Measurements from ENCODE around the gene DDX6. TPM values are rescaled to one million over a fixed set of nuclear protein-coding genes. Genes with fewer than 3 reads are reported as not detected.

Gene DDX6
- total RNA-seq, 1 experiment from 2014 or later = 229 TPM

DNA sequence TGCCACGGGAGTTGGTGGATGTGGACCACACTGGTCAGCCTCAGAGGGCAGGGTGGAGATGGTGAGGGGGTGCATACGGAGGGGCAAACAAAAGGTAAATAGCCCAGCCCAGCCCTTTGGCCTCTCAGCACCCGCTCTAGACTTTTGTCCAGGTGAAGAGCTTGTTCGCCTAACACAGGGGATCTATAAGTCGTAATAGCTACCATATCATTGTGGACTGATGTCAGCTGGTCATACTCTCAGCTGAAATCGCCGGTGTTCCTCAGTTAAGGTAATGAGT, 84.5 kb downstream of the DDX6 start:
- BruUV-seq (replicated peaks) = no TSS peak
- intact Hi-C loops (cut with micrococcal nuclease; ENCODE audit: unreplicated experiment) = no loop called here
- DNase-seq (ENCODE audit: low spot score) = no peak
- Histone ChIP-seq H3K27ac (ENCODE audit: low read depth, low read length, poor library complexity, severe bottlenecking) (no peak overlapping the region), H3K4me1 (ENCODE audit: insufficient read depth, low read length, poor library complexity, severe bottlenecking) (peaks cover 10% of the 10 kb centered on the region), H3K9me3 (ENCODE audit: low read depth, low read length, poor library complexity, severe bottlenecking) (no peaks in the 10 kb centered on the region), H3K27me3 (replicated peaks; ENCODE audit: insufficient read depth, low read depth, low read length, poor library complexity) (no peaks in the 10 kb centered on the region), H3K36me3 (ENCODE audit: insufficient read depth, low read length, poor library complexity, severe bottlenecking) (no peaks in the 10 kb centered on the region), H3K4me3 (ENCODE audit: low read depth, low read length, poor library complexity, severe bottlenecking) (no peak overlapping the region)
- ChIA-PET CTCF (no interaction called here), POLR2A (ENCODE audit: low non-redundant PET) (no interaction called here)
- TF ChIP-seq EZH2 (IDR thresholded peaks at IDR 0.05; ENCODE audit: borderline replicate concordance, low read depth, low read length, poor library complexity, severe bottlenecking) = no peak

DNA sequence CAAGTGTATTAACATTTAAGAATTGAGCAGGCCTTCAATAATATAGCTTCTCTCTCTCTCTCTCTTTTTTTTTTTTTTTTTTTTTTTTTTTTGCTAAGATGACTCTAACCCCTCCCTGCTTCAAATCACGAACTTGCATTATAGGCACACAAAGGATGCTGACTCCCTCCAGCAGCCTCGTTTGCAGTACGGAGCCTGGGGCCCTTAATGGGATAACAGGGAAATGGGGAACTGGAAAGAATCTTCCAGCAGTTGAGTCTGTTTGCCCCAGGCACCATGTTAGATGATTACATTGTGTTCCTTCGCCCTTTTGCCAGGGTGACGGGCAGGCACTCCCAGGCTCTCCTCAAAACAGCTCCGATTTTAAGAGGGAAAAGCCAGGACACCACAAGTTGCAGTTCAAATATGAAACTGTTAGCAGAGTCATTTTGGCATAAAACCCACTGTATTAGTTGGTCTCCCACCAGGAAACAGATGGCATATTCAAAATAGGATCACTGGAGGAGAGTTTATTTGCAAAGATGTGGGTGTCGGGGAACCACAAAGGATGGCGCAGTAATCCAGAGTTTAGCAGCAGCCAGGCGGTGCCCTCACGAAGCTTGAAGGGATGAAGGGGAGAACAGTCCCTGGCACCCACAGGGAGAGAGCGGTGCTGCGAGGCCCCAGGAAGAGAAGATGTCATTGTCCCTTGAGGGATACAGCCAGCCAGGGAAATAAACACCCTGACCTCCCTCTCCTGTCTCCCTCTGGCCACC, 85.0 kb downstream of the DDX6 start:
- BruUV-seq (replicated peaks) = no TSS peak
- H3K9me3 ChIP-seq (ENCODE audit: low read depth, low read length, poor library complexity, severe bottlenecking) = no peaks in the 10 kb centered on the region
- intact Hi-C loops (cut with micrococcal nuclease; ENCODE audit: unreplicated experiment) = no loop called here
- H3K36me3 ChIP-seq (ENCODE audit: insufficient read depth, low read length, poor library complexity, severe bottlenecking) = no peaks in the 10 kb centered on the region
- TF ChIP-seq EZH2 (IDR thresholded peaks at IDR 0.05; ENCODE audit: borderline replicate concordance, low read depth, low read length, poor library complexity, severe bottlenecking) = no peak
- no peak for TF ChIP-seq CTCF (conservative IDR thresholded peaks at IDR 0.05; ENCODE audit: low read depth, low read length)
- CTCF ChIA-PET = no interaction called here
- H3K4me3 ChIP-seq (ENCODE audit: low read depth, low read length, poor library complexity, severe bottlenecking) = no peak overlapping the region
- POLR2A ChIA-PET (ENCODE audit: low non-redundant PET) = no interaction called here
- H3K4me1 ChIP-seq (ENCODE audit: insufficient read depth, low read length, poor library complexity, severe bottlenecking) = peaks cover 10% of the 10 kb centered on the region
- no peak for DNase-seq (ENCODE audit: low spot score)
- H3K27me3 ChIP-seq (replicated peaks; ENCODE audit: insufficient read depth, low read depth, low read length, poor library complexity) = no peaks in the 10 kb centered on the region
- no peak overlapping the region for H3K27ac ChIP-seq (ENCODE audit: low read depth, low read length, poor library complexity, severe bottlenecking)

DNA sequence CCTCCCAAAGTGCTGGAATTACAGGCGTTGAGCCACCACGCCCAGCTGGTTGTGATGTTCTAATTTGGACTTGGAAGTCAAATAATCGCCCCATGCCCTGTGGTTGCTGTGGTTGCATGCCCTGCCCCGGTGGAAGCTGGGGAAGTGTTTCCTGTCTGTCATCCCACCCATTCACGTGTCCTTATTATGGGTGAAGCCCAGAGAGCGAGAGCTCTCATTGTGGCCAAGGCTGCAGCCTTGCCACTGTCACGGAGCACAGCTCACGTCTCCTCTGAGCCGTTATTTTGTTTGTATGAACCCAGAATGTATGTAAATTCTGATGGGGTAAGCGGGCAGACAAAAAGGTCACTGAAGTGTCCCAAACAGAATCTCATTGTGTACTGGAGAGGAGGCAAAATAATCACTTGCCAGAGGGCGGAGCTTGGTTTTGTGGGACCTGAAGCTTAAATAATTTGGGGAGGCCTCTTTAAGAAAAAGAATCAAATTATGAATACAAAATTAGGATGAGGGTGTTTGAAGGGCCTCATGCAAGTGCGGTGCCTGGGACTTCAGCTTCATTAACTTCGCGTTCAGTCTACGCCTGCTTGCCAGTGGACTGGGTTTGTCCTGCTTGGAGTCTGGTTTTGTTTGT, 85.7 kb downstream of the DDX6 start:
- intact Hi-C loops (cut with micrococcal nuclease; ENCODE audit: unreplicated experiment) = no loop called here
- no peaks in the 10 kb centered on the region for H3K27me3 ChIP-seq (replicated peaks; ENCODE audit: insufficient read depth, low read depth, low read length, poor library complexity)
- no peak for TF ChIP-seq CTCF (conservative IDR thresholded peaks at IDR 0.05; ENCODE audit: low read depth, low read length)
- no peak for TF ChIP-seq EZH2 (IDR thresholded peaks at IDR 0.05; ENCODE audit: borderline replicate concordance, low read depth, low read length, poor library complexity, severe bottlenecking)
- H3K36me3 ChIP-seq (ENCODE audit: insufficient read depth, low read length, poor library complexity, severe bottlenecking) = no peaks in the 10 kb centered on the region
- H3K9me3 ChIP-seq (ENCODE audit: low read depth, low read length, poor library complexity, severe bottlenecking) = no peaks in the 10 kb centered on the region
- H3K4me3 ChIP-seq (ENCODE audit: low read depth, low read length, poor library complexity, severe bottlenecking) = no peak overlapping the region
- H3K4me1 ChIP-seq (ENCODE audit: insufficient read depth, low read length, poor library complexity, severe bottlenecking) = peaks cover 10% of the 10 kb centered on the region
- ChIA-PET POLR2A (ENCODE audit: low non-redundant PET) (interaction anchor here (0.6 kb wide), 1 partner anchor 30 kb away, joined by 13 read pairs; no protein-coding TSS in a partner anchor), CTCF (no interaction called here)
- no peak overlapping the region for H3K27ac ChIP-seq (ENCODE audit: low read depth, low read length, poor library complexity, severe bottlenecking)
- DNase-seq (ENCODE audit: low spot score) = no peak
- BruUV-seq (replicated peaks) = no TSS peak
